ENCODE results near the gene CRACR2A.

The CRACR2A gene

GRCh38 chr12:3598896-3599860 lies 153.7 kb downstream of the CRACR2A start:
- no peak for DNase-seq (ENCODE audit: low read depth)

- no peak for DNase-seq (ENCODE audit: low read depth)
These were observed 155.2 kb downstream of the CRACR2A start for GRCh38 chr12:3597526-3598210.

- DNase-seq (ENCODE audit: low read depth): no peak
These were observed 156.1 kb downstream of the CRACR2A start for GRCh38 chr12:3596703-3597415.

GRCh38 chr12:3595721-3596120 lies 157.2 kb downstream of the CRACR2A start:
- DNase-seq (ENCODE audit: low read depth): no peak

GRCh38 chr12:3594966-3595365 lies 157.9 kb downstream of the CRACR2A start:
- DNase-seq (ENCODE audit: low read depth): no peak

- DNase-seq (ENCODE audit: low read depth): no peak
These were observed 158.9 kb downstream of the CRACR2A start for GRCh38 chr12:3593906-3594483.

- no peak for DNase-seq (ENCODE audit: low read depth)
These were observed 159.9 kb downstream of the CRACR2A start for GRCh38 chr12:3592856-3593625.

- no peak for DNase-seq (ENCODE audit: low read depth)
These were observed 163.2 kb downstream of the CRACR2A start for GRCh38 chr12:3589745-3590144.

- no peak for DNase-seq (ENCODE audit: low read depth)
These were observed 165.4 kb downstream of the CRACR2A start for GRCh38 chr12:3587402-3588013.

- no peak for DNase-seq (ENCODE audit: low read depth)
These were observed 169.1 kb downstream of the CRACR2A start for GRCh38 chr12:3583656-3584334.

GRCh38 chr12:3580094-3580749 lies 172.7 kb downstream of the CRACR2A start:
- DNase-seq (ENCODE audit: low read depth): no peak

GRCh38 chr12:3579446-3580093 lies 173.3 kb downstream of the CRACR2A start:
- no peak for DNase-seq (ENCODE audit: low read depth)

- no peak for DNase-seq (ENCODE audit: low read depth)
These were observed 174.4 kb downstream of the CRACR2A start for GRCh38 chr12:3578557-3578956.

GRCh38 chr12:3576891-3577290 lies 176.0 kb downstream of the CRACR2A start:
- DNase-seq (ENCODE audit: low read depth): no peak

- DNase-seq (ENCODE audit: low read depth): no peak
These were observed 177.9 kb downstream of the CRACR2A start for GRCh38 chr12:3574986-3575385.

- no peak for DNase-seq (ENCODE audit: low read depth)
These were observed 180.3 kb downstream of the CRACR2A start for GRCh38 chr12:3572560-3572959.

- DNase-seq (ENCODE audit: low read depth): no peak
These were observed 181.2 kb downstream of the CRACR2A start for GRCh38 chr12:3571724-3572123.

GRCh38 chr12:3571323-3571722 lies 181.6 kb downstream of the CRACR2A start:
- no peak for DNase-seq (ENCODE audit: low read depth)

- no peak for DNase-seq (ENCODE audit: low read depth)
These were observed 184.2 kb downstream of the CRACR2A start for GRCh38 chr12:3568695-3569094.

Data from HS-27A (cell line).